GM19193 (cell line): Measurements from ENCODE around the gene SFSWAP.

Experiments
- POLR2A ChIP-seq: IDR thresholded peaks from 4 replicates; pipeline ENCODE4 v1.6.1; 2011; ENCODE audit not compliant: insufficient read depth, insufficient read length; ENCODE audit errors: extremely low read depth

Gene SFSWAP

DNA sequence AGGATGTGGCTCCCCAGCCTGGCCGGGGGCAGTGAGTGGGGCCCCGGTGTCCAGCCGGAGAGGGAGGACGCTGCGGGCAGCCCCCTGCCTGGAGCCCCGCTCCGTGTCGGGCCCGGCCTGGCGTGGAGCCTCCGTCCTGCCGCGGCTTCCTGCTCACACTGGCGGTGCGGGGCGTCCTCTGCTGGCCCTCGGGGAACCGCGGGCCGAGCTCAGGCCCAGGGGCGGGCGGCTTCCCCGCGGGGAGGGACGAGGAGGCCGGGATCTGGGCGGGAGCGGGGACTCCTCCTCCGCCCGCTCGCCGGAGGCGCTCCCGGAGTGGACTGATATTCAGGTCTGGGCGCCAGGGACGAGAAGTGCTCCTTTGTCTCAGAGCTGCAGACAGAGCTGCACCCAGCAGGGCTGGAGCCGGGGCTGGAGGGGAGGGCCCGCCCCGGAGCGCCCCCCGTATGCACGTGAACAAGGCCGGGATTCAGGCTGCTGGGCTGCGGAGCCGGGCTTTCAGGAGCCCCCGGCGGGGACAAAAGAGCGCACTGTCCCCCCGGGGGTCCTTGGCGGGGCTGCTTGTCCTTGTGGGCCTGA, 119.5 kb downstream of the SFSWAP start:
- TF ChIP-seq POLR2A, result no peak

DNA sequence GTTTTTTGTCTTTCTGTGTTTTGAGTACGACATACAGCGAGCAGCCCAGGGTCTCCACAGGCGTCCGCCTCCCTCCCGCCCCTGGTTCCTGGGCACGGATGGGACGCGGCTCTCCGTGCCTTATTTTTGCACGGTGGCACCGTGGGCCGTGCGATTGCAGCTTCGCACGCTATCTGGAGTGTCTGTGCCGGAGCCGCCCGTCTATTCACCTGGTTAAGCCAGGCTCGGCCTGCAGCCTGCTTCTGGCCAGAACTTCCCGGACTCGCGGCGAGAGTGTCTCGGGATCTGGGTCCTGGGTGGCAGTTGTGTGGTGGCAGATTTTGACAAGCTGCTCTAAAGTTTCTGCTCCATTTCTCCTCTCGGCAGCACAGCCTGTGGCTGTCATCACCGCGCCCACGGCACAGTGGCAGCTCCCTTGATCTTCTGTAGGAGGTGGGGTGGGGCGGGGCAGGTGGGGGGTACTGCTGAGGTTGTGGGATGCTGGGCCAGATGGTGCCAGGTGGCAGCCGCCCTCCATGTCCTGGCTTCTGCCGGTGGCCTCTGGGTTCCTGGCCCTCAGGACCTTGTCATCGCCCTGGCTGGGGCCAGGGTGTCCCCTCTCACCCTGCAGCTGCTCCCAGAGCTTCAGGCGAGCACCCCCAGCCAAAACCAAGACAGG, 120.2 kb downstream of the SFSWAP start:
- no peak for TF ChIP-seq POLR2A

DNA sequence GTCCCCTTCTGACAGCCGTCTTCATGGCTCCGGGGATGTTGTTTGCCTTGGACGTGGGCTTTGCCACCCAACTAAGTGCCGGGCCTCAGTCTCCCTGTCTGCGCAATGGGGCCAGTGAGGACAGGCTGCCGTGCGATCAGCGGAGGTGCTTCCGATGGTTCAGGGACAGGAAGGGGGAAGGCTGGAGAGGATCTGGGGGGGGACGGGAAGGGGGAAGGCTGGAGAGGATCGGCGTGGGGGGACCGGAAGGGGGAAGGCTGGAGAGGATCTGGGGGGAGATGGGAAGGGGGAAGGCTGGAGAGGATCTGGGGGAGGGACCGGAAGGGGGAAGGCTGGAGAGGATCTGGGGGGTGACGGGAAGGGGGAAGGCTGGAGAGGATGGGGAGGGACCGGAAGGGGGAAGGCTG, 120.7 kb downstream of the SFSWAP start:
- TF ChIP-seq POLR2A, result no peak

DNA sequence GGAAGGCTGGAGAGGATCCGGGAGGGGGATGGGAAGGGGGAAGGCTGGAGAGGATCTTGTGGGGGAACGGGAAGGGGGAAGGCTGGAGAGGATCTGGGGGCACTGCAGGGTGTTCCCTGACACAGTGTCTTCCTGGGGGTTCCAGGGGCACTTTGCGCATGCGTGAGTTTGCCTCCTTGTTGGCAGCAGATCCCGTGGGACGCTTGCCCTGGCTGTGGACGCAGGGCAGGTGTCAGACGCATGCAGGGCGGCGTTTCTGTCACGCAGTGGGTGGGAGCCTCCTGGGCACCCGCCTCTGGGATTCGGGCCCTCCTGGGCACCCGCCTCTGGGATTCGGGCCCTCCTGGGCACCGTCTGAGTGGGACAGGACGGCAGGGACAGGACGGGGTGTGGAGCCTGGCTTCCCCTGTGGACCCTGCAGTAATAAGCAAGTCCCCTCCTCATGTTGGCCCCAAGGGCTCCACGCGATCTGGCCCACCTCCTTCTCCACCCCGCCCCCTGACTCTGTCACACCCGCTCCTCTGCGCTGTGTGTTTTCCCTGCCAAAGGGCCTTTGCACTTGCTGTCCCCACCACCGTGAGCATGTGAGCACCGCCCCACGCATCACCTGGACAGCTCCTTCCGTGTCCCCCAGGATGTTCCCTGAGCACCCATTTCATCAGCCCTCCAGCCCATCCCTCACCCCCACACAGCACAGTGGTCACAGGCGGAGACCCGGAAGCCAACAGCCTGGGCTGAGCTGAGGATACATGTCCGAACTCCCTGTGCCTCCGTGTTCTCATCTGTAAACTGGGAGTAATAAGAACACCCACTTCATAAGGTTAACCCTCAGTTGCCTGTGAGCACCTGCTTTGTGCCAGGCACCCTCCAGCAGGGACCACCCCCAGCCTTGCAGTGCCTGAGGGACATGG, 121.7 kb downstream of the SFSWAP start:
- no peak for TF ChIP-seq POLR2A

DNA sequence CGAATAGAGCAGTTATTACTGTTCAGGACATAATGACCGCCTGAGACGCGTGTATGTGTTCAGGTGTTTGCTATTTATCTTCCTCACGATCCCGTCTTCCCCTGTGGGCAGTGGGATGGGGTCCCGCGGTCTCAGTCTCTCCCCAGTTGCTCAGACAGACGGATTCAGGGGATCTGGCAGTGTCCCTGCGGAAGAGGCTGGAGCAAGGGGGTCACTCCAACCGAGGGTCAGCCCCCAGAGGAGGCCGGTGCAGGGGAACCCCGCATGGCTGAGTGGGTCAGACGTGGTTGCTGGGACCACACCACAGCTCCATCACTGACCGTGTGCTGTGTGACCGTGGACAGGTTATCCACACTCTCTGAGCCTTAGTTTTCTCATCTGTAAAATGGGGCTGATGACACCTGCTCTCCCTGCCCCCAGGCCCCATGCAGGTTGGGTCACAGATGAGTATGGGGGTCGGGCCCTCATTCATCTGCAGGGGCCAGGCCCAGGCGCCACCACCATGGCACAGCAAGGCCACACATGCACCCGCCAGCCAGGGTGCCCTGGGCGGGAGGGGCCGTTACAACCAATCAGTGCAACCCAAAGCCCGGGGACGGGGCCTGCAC, 122.5 kb downstream of the SFSWAP start:
- no peak for TF ChIP-seq POLR2A

DNA sequence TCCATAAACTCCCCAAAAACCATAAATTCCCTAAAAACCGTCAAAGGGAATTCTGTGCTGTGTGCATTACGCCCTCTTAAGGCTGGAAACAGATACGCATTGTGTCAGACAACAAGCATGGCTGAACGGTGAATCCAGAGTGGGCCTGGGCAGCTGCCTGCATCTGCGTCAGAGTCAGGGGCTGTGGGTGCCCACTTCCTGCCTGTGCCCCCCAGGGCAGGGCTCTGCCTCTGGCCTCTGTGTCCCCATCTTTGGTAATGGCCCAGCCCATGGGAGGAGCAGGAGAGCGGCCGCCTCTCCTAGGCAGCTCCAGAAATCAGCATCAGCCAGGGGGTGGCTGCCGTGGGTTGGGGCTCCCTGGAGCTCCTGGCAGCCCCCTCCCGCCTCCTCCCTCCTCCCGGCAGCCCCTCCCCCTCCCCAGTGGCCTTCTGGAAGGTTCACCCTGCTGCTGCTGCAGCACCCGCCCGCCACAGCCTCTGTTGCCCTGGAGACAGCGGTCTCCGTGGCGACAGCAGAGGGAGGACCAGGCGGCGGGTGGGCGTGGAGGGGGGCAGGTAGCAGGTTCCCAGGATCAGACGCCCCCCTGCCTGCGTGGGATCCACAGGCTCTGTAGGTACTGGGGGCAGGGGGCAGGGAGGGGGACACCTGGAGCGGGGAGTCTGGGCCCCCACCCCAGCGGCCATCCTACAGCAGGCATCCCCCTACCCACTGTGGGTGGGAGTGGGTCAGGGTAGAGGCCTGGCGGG, 123.2 kb downstream of the SFSWAP start:
- no peak for TF ChIP-seq POLR2A

DNA sequence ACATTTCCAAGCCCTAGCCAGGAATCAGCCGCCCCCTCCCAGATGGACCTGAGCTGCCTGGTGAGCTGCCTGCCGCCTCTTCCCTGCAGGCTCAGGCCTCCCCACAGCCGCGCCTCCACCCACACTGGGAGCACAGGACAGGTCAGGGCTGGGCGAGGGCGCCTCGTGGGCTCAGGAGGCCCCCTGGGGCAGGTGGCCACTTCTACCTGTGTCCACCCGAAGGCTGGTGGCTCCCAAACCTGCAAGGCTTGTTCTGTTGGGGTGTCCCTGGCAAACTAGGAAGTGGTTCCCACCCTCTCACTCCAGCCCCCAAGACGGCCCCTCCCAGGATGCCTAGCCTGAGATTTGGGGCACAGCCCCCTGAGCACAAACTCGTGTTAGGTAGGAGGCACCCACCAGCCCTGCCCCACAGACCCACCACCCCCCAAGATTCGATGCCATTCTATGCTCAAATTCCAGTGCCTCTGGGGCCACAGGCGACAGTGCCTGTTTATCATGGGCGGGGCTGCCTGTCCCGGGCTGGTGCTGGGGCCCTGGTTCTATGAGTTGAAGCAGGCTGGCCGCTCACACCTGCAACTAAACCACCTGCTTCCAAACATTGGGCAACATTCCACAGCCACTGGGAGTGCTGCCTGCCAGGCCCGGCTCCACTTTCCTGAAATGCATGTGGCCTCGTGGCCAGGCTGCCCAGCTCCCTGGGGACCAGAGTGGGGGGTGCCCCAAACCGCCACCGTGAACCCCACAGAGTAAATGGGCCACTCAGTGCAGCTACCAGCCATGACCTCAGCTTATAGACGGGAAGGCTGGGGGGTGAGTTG, 124.1 kb downstream of the SFSWAP start:
- TF ChIP-seq POLR2A, result no peak

DNA sequence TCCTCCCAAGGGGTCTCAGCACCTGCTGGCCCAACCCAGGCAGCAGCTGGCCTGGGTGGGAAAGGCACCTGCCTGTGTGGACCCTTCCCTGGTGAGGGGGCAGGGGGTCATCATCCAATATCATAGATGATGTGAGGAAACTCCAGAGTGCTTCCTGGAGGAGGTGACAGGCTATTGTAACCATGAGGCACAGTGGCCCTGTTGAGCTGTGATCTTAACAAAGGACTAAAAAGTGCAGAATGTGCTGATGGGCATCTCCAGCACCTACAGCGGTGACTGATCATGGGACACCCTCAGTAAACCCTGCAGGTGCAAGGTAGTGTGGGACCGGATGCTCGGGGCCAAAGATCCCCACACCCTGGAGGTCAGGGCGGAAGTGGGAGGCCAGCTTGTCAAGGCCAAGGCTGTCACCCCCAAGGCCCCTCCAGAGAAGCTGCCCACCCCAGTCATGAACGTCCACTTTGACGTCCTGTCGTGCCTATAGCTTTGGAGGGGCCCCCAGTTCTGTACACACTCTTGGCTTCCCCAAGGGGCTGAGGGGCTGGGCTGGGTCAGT, 124.8 kb downstream of the SFSWAP start:
- no peak for TF ChIP-seq POLR2A

DNA sequence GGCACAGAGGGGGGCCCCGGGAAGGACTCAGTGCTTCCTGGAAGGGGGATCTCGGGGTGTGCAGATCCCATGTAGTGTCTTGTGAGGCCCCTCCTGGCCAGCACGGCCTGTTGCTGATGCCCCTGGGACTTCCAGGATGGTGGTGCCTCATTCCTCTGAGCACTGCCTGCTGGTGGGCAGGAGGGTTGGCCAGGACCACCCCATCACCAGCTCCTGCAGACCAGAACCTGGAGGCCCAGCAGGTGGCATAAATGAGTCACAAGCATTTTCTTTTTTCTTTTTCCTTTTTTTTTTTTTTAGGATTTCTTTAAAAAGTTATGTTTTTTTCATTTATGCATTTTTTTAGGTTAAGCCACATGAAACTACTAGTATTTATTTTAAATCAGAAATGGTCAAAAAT, 125.3 kb downstream of the SFSWAP start:
- TF ChIP-seq POLR2A, result no peak

DNA sequence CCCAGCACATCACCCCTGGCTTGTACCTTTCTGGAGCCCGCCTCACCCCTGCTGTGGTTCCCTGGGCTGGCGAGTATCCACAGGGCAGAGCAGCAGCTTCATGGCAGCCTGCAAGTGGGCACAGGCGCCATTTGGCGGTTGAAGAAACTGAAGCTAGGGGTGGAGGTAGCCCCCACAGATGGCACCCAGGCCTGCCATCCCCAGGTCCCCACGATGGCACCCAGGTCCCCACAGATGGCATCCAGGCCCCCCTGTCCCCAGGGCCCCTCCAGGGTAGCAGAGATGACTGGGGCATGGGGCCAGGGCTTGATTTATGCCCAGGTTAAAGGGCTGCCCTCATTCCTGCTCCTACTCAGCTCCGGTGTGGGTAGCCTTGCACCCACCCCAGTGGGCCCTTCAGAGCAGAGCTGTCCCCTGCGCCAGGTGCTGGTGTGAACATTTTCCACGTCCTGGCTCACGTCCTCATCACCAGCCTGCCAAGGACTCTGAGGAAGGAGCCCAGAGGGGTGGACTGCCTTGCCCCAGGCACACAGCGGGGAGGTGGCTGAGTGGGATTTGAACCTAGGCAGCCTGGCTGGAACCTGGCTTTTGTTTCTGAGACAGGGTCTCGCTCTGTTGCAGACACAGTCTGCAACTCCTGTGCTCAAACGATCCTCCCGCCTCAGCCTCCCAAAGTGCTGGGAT, 126.0 kb downstream of the SFSWAP start:
- no peak for TF ChIP-seq POLR2A

DNA sequence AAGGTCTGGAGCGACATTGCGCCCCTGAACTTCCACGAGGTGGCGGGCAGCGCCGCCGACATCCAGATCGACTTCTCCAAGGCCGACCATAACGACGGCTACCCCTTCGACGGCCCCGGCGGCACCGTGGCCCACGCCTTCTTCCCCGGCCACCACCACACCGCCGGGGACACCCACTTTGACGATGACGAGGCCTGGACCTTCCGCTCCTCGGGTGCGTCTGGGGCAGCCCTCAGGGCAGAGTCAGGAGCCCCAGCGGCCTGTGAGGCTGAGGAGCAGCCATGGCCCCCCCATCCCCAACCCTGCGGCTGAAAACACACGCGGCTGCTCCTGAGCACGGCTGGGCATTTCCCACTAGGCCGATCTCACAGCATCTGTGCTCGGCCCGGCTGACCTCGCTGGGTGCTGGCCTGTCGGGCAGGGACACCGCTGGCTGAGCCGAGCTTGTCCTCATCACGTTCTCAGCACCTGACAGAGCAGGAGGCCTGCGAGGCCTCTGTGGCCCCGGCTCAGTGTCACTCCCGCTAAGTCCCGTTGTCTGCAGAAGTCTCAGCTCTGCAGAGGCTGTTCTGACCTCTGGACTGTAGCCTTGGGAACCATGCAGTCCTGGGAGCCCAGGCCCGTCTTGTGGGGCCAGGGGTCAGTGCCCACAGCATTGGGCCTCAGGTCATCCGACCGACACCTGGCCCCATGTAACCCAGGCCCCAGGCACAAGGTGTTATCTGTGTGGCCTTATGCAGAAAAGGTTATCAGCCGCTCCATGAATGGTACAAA, 129.9 kb downstream of the SFSWAP start:
- TF ChIP-seq POLR2A, result no peak

DNA sequence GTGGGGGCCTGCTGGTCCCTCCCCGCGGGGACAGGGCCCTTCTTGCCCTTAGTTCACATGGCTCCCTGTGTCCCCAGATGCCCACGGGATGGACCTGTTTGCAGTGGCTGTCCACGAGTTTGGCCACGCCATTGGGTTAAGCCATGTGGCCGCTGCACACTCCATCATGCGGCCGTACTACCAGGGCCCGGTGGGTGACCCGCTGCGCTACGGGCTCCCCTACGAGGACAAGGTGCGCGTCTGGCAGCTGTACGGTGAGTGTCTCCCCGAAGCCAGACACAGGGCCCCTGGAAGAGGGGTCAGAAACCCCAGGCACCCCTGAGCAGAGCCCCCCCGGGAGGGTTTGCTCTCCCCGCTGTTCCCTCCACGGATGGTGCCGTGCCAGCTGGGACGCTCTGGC, 130.7 kb downstream of the SFSWAP start:
- no peak for TF ChIP-seq POLR2A
